ENCODE measurements around the gene FBLN5.

GRCh38 chr14:91885839-91886238, 61.7 kb downstream of the FBLN5 start:
- TF ChIP-seq FOXK2 (IDR thresholded peaks at IDR 0.05), result no peak
- no peak for TF ChIP-seq ZNF384 (IDR thresholded peaks at IDR 0.05)
- TF ChIP-seq CTBP1 (IDR thresholded peaks at IDR 0.05; ENCODE audit: borderline replicate concordance), result no peak
